ENCODE results near the gene PCBP3.

DNA sequence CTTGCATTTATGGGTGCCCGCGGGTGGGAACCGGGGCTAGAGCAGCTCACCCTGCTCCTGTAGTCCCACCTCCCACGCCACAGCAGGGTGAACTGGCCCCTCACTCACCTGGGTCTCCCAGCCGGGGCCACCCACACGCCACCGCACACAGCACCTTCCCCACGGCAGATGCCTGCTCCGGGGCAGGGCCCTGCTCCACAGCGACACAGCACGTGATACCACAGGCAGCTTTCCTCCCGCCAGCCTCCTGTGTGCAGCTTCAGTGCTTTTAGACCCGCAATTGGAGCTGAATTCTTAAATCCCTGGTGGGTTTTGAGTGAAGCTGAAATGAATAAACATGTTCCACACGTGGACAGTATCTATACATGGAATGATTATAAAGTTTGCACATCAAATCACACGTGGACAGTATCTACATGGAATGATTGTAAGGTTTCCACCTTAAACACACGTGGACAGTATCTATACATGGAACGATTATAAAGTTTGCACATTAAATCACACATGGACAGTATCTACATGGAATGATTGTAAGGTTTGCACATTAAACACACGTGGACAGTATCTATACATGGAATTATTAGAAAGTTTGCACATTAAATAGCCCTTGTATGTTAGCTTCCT lies 245.0 kb downstream of the PCBP3 start:
- no peak for TF ChIP-seq GATA3 (IDR thresholded peaks at IDR 0.05; ENCODE audit: low read depth, low read length)
- TF ChIP-seq GATA2 (IDR thresholded peaks at IDR 0.05; ENCODE audit: low read depth, low read length), result no peak
